Smooth muscle cell of bladder (primary cell): ENCODE measurements around the gene OR10V1. TPM values are rescaled to one million over a fixed set of nuclear protein-coding genes. Genes with fewer than 3 reads are reported as not detected.

Experiments
- total RNA-seq: library from RNA; depleted of rRNA; stranded (reverse); fragments of >200 nt; gene quantifications from 2 replicates; pipeline ENCODE4 v1.2.3, GENCODE V29; 2014

OR10V1 gene
- not detected in 2 replicates for total RNA-seq

GRCh38 chr11:59713745-59714144, at the start of gene OR10V1:
TSS of gene OR10V1 (minus strand) at chr11:59713845. CDS start at chr11:59713845, 0 bp downstream.

GRCh38 chr11:59754859-59755700, 41.4 kb upstream of the OR10V1 start, which contains the start of gene STX3:
TSS of gene STX3 (plus strand) at chr11:59755376. CDS start at chr11:59755606, 230 bp downstream.

GRCh38 chr11:59668950-59669610, 44.6 kb downstream of the OR10V1 start, which contains the start of gene PATL1:
TSS of gene PATL1 (minus strand) at chr11:59669037. CDS start at chr11:59668895, 142 bp downstream.

Other genes starting within 250 kb of the OR10V1 start
- gene OR4D10, start 240.5 kb downstream of the OR10V1 start, total RNA-seq, result not detected in 2 replicates
- gene OR4D11, start 210.3 kb downstream of the OR10V1 start, total RNA-seq, result not detected in 2 replicates
- gene OR4D9, start 202.3 kb downstream of the OR10V1 start, total RNA-seq, result not detected in 2 replicates
- gene OSBP, start 98.1 kb downstream of the OR10V1 start, total RNA-seq, result 27.6 and 29.7 TPM in 2 replicates
- gene PATL1, start 44.8 kb downstream of the OR10V1 start, total RNA-seq, result 4.1 and 5.3 TPM in 2 replicates
- 11.2 and 21.4 TPM in 2 replicates for gene STX3, start 41.5 kb upstream of the OR10V1 start, total RNA-seq
- 39.1 and 39.3 TPM in 2 replicates for gene MRPL16, start 96.9 kb upstream of the OR10V1 start, total RNA-seq
- gene CBLIF, start 131.7 kb upstream of the OR10V1 start, total RNA-seq, result not detected in 2 replicates
- not detected in 2 replicates for gene TCN1, start 152.6 kb upstream of the OR10V1 start, total RNA-seq
- gene OOSP3, start 164.9 kb upstream of the OR10V1 start, total RNA-seq, result not detected in 2 replicates
- gene OOSP1, start 224.6 kb upstream of the OR10V1 start, total RNA-seq, result not detected in 2 replicates